NCI-H2107 treated with DMSO at 0.1 percent for 48 hours (cell line): ENCODE results near the gene CFAP46.
"Not testable (repeated sequence)": the region's sequence is repeated elsewhere in the genome, so short reads cannot be mapped to it uniquely, and the experiment has no call there.

Source experiments
- DNase-seq: peaks from one replicate; lab custom pipeline; 2025; ENCODE audit not compliant: unreplicated experiment; lab: John Stamatoyannopoulos, UW

Gene CFAP46

DNA sequence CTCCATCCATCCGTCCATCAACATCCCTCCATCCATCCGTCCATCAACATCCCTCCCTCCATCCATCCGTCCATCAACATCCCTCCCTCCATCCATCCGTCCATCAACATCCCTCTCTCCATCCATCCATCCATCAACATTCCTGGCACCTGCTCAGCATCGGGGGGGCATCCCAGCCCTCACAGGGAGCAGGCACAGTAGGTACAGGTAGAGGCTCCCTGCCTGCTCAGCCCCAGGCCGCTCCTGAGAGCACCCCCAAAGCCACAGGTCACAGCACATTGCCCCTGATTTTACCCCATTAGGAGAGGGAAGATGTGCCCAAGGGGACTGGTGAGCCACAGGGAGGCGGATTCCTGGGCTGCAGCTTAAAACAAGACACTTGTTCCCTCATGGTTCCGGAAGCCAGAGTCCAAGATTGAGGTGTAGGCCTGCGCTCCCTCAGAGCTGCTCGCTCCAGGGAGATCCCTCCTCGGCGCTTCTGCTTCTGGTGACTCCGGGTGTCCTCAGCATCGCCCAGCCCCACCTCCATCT is 21.1 kb upstream of the CFAP46 start:
- DNase-seq = no peak

- DNase-seq = no peak
Measured at GRCh38 chr10:132962623-132963429, 20.5 kb upstream of the CFAP46 start.

DNA sequence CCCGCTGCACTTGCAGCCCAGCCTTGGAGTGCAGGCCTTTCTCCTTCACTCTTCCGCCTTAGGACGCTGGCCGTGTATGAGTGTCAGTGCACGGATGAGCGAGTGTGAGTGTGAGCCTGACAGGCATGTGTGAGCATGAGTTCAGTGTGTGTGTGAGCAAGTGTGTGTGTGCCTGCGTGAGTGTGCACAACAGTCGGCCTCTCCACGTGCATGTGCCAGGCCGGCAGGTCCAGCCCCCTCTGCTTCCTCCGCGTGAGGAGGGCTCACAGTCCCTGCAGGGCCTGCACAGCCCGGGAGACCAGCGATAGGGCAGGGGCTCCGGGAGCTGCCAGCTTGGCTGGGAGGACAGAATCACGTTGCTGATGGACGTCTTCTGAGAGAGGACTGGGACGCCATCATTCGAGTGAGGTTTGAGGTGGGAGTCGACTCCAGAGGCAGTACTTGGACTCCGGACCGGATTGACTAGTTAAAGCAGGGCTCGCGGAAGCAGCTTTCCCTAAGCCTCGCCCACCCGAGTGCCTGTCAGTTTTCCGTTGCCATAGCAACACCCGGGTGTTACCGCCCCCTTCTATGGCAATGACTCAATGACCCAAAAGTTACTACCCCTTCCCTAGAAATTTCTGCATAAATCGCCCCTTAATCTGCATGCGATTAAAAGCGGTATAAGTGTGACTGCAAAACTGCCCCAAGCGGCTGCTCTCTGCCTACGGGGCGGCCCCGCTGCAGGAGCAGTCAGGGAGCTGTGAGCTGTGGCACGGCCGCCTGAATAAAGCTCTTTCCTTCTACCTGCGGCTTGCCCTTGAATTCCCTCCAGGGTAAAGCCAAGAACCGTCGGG is 19.6 kb upstream of the CFAP46 start:
- DNase-seq = no peak

- DNase-seq = no peak
Measured at GRCh38 chr10:132961420-132961786, 19.0 kb upstream of the CFAP46 start.

DNA sequence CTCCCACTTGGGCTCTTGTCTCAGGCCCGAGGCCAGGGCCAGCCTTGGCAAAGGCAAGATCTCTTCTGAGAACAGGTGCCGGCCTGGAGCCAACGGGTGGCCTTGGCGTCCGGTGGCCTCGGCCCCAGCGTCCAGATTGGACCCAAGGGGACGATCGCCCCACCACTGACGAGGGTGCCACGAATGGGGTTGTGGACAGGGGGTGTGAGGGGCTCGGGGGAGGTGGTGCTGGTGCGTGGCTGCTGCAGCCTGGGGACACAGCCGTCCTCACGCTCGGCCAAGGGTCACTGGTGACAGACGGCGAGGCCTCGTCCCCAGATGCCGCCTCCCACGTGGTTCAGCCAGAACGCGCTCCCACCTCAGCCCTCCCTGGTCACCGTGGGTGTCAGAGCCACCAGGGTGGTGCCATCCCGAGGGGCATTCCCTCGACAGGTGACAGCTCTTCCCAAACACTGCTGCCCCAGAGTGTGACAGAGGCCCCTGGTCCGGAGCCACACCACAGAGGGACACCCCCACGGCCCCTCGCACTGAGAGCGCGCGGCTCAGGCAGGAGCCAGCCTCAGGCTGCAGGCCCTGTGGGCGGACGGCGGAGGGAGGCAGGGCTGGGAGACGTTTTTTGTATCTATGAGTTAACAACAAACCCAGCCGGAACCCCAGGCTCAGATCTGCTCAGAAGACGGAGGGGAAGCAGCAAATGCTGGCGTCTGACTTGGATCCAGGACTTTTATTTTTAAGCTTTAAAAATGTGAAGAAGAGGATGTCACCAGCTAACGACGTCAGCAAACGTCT is 18.5 kb upstream of the CFAP46 start:
- DNase-seq = no peak

DNA sequence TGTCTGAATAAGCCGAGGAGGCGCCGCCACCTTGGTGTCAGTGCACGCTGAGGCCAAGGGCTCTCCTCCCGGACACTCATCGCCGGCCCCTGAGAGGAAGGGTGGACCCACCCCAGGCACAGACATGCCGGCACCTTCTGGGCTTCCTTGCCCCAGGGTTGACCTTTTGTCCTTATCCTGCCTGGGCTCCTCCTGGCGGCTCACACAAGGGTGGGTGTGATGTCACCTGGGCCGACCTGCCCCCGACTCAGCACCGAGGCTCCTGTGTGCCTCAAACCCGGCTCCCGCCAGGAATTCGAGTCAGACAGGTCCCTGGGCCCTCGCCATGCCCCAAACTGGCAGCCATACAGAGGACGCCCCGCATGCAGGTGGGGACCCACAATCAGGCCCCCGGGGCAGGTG is 17.7 kb upstream of the CFAP46 start:
- DNase-seq = no peak

GRCh38 chr10:132959559-132959961 is 17.2 kb upstream of the CFAP46 start:
- no peak for DNase-seq

DNA sequence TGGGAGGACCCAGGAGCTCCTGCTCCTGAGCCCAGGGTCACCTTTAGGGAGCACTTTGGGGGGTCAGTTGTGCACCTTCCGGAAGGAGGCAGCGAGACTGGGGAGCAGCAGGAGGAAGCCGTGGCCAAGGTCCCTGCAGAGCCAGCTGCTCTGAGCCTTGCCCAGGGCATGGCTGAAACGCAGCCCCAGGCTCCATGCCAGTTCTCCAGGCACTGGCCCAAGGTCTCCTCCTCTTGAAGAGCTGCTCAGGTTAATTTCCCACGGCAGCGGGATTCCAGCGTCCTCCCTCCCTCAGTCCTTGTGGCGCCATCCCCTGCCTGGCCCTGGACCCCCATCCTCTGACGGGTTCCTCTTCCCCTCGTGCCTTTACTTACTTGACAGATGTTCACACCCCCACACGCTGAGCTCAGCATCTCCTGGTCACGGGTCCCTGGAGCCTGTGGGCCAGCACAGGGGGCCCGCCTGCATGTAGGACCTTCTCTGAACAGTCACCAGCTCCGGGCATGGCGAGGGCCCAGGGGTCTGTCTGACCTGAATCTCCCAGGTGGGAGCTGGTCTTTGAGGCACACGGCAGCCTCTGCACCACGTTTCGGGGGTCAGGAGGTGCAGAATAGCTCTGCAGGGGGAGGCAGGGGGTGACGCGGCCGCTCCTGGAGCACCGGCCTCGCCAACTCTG is 16.7 kb upstream of the CFAP46 start:
- no peak for DNase-seq

GRCh38 chr10:132957981-132958882 is 15.9 kb upstream of the CFAP46 start:
- no peak for DNase-seq

DNA sequence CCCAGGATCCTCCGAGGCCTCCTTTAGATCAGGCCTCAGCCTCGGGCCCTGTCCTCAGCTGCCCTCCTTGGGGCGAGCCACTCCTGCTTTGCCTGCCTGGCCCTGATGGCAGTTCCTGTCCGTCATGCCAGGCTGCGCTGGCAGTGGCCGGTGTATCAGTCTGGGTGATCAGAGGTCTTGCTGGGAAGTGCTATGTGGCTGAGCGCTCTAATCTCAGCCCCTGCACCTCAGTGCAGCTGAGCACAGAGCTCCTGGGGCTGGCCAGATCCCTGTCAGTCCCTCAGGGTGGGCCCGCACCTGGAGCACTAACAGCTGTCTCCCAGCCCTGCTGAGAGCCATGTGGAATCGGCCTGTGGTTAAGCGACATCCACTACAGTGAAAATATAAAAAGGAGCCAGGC is 14.8 kb upstream of the CFAP46 start:
- DNase-seq = no peak

DNA sequence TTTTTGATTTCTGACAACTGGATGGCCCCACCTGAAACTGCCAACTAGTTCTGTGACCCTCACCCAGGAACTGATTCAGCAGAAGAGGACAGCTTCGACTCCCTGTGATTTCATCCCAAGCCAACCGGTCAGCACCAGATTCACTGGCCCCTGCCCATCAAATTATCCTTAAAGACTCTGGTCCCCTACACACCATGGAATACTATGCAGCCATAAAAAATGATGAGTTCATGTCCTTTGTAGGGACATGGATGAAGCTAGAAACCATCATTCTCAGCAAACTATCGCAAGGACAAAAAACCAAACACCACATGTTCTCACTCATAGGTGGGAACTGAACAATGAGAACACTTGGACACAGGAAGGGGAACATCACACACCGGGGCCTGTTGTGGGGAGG is 13.9 kb upstream of the CFAP46 start:
- DNase-seq = not testable (repeated sequence)

- no peak for DNase-seq
Measured at GRCh38 chr10:132955479-132955878, 13.1 kb upstream of the CFAP46 start.

DNA sequence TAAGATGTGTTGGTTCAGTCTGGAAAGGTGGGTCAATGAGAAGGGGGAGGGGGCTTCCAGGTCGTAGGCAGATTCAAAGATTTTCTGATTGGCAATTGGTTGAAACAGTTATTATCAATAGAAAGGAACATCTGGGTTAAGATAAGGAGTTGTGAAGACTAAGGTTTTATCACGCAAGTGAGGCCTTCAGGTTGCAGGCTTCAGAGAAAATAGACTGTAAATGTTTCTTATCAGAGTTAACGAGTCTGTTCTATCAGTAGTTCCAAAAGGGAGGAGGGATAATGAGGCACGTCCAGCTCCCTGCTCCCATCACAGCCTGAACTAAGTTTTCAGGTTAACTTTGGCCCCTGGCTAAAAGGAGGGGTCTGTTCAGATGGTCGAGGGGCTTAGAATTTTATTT is 11.1 kb upstream of the CFAP46 start:
- DNase-seq = no peak

DNA sequence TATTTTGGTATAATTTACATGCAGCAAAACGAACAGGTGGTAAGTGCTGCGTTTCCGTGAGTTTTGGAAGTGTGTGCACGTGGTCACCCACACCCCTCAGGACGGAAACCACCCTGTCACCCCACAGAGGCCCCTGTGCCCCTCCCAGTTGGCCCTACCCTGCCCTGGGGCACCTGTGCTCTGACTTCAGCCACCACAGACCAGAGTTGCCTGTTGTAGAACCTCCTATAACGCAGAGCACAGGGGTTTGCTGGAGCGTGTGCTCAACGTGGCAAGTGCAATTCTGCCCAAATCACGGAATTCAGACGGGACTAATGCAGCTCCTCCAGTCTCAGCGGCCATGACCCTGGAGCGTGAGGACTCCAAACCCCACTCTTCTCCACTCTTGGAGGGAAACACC is 9.6 kb upstream of the CFAP46 start:
- no peak for DNase-seq

DNA sequence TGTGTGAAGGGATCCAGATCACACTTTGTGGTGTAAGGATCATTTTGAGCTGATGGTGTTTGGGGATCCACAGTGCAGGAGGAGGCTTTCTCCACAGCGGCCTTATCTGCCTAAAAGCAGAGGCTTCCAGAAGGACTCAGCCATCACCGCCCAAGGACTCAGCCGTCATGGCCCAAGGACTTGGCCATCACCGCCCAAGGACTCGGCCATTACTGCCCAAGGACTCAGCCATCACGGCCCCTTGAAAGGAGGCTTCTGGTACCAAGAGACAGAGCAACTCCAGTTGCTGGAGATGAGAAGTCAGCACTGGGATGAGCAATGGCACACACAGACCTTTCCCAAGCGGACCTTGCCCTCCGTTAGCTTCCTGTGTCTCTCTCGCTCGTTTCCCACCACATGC is 6.0 kb upstream of the CFAP46 start:
- DNase-seq = no peak

DNA sequence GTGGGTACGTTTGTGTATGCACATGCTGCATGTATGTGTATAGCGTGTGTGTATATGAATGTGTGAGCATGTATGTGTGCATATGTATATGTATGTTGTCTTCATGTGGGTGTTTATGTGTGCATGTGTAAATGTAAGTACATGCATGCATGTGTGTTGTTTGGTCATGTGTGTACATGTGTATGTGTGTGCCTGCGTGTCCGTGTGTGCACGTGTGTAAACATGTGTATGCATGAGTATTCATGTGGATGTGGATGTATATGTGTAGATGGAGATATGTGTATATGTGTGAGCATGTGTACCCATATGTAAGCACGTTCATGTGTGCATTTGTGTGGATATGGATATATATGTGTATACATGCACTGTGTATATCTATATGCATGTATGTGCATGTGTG is 5.5 kb upstream of the CFAP46 start:
- no peak for DNase-seq

DNA sequence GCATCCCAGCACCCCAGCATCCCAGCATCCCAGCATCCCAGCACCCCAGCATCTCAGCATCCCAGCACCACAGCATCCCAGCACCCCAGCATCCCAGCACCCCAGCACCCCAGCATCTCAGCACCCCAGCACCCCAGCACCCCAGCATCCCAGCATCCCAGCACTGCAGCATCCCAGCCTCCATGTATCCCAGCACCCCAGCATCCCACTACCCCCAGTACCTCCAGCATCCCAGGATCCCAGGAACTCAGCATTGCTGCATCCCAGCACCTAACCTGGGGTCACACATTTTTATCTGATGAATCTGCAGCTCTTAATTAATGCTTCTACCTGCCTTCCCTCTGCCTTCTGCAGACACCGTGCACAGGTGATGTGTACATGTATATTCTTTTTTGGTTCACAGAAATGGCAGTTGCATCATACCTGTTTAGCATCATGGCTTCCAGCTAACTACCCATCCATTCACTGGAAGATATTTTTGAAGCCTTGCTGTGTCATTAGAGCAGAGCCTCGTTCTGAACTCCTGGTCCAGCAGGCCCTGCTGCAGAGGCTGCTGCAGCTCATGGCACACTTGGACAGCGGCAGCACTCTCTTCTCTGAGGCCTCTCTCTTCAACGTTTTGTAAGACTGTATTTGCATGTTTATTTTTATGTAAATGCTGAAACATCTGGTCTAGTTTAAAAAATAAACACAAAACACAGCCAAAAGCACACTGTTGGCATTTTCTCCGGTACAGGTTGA is 4.6 kb upstream of the CFAP46 start:
- no peak for DNase-seq

GRCh38 chr10:132946311-132946710 is 3.9 kb upstream of the CFAP46 start:
- no peak for DNase-seq

DNA sequence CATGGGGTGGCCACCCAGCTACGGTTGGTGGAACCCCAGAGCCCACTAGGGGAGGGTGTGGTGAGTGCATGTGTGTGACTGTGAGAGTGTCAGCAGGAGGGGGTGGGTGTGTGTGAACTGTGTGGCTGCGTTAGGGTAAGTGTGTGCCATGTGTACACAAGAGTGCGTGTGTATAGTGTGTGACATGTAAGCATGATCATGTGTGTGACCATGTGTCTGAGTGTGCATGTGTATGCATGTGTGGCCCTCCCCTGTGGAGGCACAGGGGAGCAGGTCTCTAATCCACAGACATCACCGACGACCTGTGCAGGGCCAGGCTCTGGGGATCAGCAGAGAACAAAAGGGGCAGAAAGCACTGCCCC is 3.5 kb upstream of the CFAP46 start:
- DNase-seq = no peak
